Stimulated activated CD4-positive, alpha-beta T cell treated with anti-CD3 and anti-CD28 coated beads, Interleukin-4, amount 100 ng/mL, for 1 hour (primary cell): ENCODE data around the gene RPA3.
"Not testable (repeated sequence)": the region's sequence is repeated elsewhere in the genome, so short reads cannot be mapped to it uniquely, and the experiment has no call there.

ENCODE experiments used
- DNase-seq: peaks from one replicate; pipeline ENCODE4 v3.0.0-alpha.2; 2020

Gene RPA3

GRCh38 chr7:7688310-7688709 is 30.1 kb downstream of the RPA3 start:
- DNase-seq = no peak

DNA sequence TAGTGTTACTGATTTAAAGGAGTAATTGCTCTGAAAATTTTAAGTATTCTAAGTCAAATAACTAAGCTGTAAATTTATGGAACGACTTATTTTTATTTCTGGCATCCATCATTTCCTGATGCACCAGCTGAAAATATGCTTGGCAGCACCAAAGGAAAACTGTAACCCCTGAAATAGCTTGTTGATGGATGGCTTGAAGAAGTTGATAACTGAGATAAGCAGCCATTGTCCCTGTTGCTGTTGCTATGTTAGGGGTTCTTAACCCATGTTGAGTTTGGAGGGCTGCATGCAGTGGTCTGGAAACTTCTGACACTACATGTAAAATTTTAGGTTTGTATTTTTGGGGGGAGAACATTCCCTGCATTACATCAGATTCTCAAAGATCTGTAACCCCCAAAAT is 30.6 kb downstream of the RPA3 start:
- no peak for DNase-seq

DNA sequence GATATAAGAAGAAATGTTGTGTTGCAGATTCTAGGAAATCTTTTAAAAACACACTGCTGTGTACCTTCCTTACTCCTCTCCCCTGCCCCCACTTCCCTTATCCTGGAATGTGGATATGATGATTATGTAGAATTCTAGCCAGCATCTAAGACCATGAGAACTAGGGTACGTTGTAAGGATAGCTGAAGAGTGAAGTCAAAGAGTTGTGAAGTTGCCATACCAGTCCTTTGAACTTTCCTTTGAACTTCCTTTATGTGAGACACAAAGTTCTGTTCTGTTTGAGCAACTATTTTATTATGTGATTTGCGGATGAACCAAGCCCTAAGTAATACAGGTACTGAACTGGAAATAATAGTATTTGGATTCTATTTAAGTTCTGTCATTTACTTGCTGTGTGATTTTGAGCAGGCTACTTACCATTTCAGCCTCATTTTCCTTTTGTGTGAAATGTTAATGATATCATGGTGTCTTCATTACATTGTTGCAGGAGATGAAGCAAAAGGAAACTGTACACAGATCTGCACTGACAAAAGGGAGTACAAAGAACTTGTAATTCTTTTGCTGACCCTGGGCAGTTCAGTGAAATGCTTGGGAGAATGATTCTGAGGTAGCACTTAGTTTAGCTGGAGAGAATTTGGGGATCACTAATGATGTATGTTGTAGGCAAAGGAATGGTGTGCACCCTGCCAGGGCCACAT is 31.4 kb downstream of the RPA3 start:
- no peak for DNase-seq

- DNase-seq = no peak
These were observed 35.5 kb downstream of the RPA3 start for GRCh38 chr7:7682861-7683260.

DNA sequence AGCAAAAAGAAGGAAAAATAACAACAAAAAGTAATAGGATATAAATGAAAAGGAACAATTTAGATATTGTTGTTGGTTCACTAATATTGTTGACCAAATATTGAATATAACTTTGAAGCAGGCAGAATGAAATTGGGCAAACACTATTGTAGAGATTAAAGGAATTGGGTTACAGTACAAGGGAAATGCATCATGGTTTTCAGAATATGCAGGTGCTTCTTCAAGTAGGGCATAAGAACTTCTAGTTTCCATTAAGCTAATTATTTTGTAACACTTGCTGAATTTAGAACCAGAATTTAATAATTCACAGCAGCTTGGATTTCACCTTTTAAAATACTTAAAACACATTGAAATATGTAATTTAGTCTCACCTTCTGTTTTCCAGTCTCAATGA is 36.5 kb downstream of the RPA3 start:
- no peak for DNase-seq

GRCh38 chr7:7681191-7681935 is 37.0 kb downstream of the RPA3 start:
- DNase-seq = no peak

DNA sequence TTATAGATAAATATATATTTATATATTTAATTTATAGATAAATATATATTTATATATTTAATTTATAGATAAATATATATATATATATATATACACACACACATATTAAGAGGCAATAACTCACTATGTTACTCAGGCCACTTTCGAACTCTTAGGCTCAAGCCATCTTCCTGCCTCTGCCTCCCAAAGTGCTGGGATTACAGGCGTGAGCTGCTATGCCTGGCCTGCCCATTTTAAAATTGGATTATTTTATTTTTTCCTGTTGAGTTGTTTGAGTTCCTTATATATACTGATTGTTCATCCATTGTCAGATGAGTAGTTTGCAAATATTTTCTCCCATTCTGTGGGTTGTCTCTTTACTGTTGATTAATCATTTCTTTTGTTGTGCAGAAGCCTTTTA is 38.8 kb downstream of the RPA3 start:
- DNase-seq = not testable (repeated sequence)

DNA sequence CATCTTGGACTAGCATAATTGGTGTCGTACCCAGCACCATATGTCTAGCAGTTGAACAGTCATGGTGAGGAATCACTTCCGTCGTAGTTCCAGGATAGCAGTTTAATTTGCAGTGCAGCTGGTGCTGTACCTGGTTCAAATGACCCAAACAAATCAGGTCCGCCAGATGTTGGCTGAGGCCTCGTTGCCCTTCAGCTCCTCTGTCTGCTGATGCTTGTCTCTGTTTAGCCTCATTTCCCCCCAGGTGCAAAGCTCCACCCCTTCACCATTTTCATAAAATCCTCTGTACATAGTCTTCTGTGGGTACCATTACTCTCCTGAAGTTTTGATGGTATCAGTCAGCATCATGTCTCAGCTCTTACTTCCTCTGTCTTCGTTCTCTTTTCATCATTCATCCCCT is 42.7 kb downstream of the RPA3 start:
- no peak for DNase-seq

DNA sequence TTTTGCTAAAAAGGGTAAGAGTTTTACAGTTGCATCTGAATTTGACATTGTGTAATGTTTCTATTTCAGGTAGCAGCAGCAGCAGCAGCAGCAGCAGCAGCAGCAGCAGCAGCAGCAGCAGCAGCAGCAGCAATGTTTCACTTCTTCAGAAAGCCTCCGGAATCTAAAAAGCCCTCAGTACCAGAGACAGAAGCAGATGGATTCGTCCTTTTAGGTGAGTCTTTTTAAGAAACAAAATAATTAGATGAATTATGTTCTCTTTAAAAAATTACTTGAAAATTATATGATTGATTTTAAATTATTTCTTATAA is 45.2 kb downstream of the RPA3 start:
- DNase-seq = no peak

- DNase-seq = no peak
These were observed 45.7 kb downstream of the RPA3 start for GRCh38 chr7:7672545-7673239.

- DNase-seq = no peak
These were observed 47.0 kb downstream of the RPA3 start for GRCh38 chr7:7671361-7671760.

- no peak for DNase-seq
These were observed 47.9 kb downstream of the RPA3 start for GRCh38 chr7:7670490-7670889.

DNA sequence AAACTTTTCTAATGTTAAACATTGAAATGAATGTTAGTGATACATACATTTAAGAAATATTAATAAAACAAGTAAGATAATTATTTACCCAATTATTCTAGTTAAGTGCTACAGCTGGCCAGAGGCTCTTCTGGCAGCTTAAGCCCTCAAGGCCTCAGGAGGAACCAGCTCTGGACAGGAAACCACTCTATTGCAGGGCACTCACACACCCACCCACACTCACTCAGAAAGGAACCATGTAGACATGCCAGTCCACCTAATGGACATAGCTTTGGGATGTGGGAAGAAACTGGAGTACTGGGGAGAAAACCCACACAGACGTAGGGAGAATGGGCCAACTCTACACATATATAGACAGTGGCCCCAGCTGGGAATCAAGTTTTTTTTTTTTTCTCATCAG is 49.7 kb downstream of the RPA3 start:
- DNase-seq = no peak

GRCh38 chr7:7667187-7667586 is 51.2 kb downstream of the RPA3 start:
- no peak for DNase-seq

DNA sequence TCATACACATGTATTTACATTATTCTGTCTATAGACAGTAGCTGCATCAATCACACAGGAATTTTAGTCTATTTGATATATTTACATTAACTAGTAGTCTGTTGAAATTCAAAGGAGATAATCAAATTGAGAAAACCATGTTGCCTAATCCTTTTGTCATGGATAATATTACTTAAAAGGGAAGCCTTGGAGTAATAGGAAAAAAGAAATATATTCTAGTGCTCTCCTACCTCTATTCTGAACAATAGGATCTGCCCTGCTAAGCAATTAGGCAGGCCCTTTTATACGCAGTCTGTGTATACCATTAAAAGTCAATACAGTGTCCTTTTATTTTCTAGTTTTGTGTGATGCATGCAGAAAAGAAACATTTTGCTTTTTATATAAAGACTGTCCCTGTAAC is 53.4 kb downstream of the RPA3 start:
- no peak for DNase-seq

DNA sequence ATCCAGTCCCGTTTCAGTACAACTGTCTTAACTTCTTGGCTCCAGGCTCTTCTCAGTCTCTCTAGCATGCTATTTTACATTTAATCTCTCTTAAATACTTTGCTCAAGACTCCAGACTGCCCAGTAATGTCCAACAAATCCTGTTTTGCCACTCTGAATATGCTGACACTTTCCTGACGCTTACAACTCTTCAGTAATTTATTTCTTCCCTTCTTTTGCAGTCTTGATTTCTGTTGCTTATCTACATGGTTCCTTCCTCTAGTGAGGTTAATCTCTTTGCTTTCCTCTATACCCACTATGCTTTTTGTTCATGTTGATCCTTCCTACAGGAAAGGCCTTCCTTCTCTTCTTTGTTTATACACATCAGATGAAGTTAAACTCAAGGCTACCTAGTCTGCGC is 54.1 kb downstream of the RPA3 start:
- DNase-seq = no peak

DNA sequence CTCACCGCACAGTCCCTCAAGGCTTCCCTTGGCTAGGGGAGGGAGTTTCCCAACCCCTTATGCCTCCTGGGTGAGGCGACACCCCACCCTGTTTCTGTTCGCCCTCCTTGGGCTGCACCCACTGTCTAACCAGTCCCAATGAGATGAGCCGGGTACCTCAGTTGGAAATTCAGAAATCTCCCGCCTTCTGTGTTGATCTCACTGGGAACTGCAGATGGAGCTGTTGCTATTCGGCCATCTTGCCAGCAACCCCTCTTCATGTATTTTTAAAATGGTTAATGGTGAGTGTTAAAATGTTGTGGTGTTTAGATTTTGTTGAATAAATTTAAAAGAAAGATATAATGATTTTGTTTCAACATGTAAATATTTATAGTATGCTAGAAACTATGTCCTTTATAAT is 55.9 kb downstream of the RPA3 start:
- DNase-seq = no peak

DNA sequence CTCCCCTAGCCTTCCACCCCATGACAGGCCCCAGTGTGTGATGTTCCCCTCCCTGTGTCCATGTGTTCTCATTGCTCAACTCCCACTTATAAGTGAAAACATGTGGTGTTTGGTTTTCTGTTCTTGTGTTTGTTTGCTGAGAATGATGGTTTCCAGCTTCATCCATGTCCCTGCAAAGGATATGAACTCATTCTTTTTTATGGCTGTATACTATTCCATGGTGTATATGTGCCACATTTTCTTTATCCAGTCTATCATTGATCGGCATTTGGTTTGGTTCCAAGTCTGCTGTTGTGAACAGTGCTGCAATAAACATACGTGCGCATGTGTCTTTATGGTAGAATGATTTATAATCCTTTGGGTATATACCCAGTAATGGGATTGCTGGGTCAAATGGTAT is 61.9 kb downstream of the RPA3 start:
- not testable (repeated sequence) for DNase-seq

- DNase-seq = no peak
These were observed 63.3 kb downstream of the RPA3 start for GRCh38 chr7:7654964-7655715.

- no peak for DNase-seq
These were observed 64.7 kb downstream of the RPA3 start for GRCh38 chr7:7653593-7654187.

DNA sequence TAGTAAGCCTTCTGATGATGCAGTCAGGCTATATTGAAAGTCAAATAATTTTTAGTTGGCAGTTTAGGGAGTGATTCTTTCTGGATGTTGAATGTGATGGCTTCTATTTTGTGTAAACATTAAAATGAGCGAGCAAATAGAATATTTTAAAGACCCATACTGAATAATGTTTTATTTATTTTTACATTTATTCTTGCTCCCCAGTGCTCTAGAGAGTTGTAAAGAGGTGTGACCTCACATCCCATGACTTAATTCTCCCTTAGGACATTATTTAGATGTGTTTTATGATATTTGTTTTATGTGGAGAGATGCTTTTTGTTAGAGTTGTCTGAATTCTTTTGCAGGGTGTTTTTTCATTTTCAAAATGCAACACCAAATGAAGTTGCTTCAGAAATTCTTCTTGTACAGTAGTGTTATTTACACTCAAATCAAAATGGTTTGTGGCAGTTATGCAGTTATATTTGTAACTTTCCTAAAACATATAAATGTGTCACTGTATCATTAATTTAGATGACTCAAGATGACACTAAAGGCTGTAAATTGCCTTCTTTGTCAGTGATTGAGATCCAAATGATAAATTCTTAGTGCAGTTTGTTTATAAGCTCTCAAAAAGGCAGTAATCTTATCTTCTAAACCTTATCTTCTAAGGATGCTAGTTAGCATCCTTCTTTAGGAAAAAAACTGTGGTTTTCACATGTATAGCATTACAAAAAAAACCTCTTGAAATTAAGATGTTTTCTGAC is 65.4 kb downstream of the RPA3 start:
- no peak for DNase-seq

- no peak for DNase-seq
These were observed 66.9 kb downstream of the RPA3 start for GRCh38 chr7:7651479-7651878.
